Keratinocyte (primary cell): ENCODE results near the gene SHROOM4. TPM values are rescaled to one million over a fixed set of nuclear protein-coding genes. Genes with fewer than 3 reads are reported as not detected.

Experiments used
- DNase-seq: peaks from one replicate; pipeline ENCODE4 v3.0.0-alpha.2; 2011; ENCODE audit warnings: low read depth, missing footprints, low spot score
- FAIRE-seq: peaks from 2 replicates; lab custom pipeline; 2011; peaks lifted over from hg19 to GRCh38; lab: Jason Lieb, UNC
- H2AFZ ChIP-seq: 2 replicates; pipeline ENCODE4 v1.6.0; 2012; ENCODE audit warnings: low read length, control low read depth, inconsistent platforms; ENCODE audit not compliant: control insufficient read depth
- H3K27ac ChIP-seq: 2 replicates; pipeline ENCODE4 v1.5.1; 2011; ENCODE audit warnings: low read length; ENCODE audit not compliant: control insufficient read depth, insufficient read depth
- H3K27me3 ChIP-seq: 3 replicates; pipeline ENCODE4 v1.6.0; 2011; ENCODE audit warnings: low read length; ENCODE audit not compliant: control insufficient read depth, insufficient read depth; ENCODE audit errors: extremely low read depth
- H3K36me3 ChIP-seq, 2 experiments: 2 replicates in 1 of 2; 3 replicates in 1 of 2; pipeline ENCODE4 v1.5.1; 2011; ENCODE audit warnings: low read length in 2 of 2, mild to moderate bottlenecking in 1 of 2; ENCODE audit not compliant: control insufficient read depth in 2 of 2, insufficient read depth in 2 of 2; ENCODE audit errors: extremely low read depth in 1 of 2
- H3K4me1 ChIP-seq: 3 replicates; pipeline ENCODE4 v1.5.1; 2011; ENCODE audit warnings: low read length; ENCODE audit not compliant: control insufficient read depth, insufficient read depth; ENCODE audit errors: extremely low read depth
- H3K4me2 ChIP-seq: 3 replicates; pipeline ENCODE4 v1.6.0; 2011; ENCODE audit warnings: low read depth, low read length; ENCODE audit not compliant: control insufficient read depth, insufficient read depth; ENCODE audit errors: extremely low read depth
- H3K4me3 ChIP-seq, 3 experiments: fragments of 200-600 bp in 1 of 3; sonication (generic) in 1 of 3; 2 replicates in 2 of 3; 3 replicates in 1 of 3; pipeline ENCODE4 v1.5.1; 2011 to 2016; ENCODE audit warnings: low read length in 3 of 3, mild to moderate bottlenecking in 3 of 3, control low read depth in 2 of 3, inconsistent platforms in 1 of 3, low read depth in 1 of 3, mixed read lengths in 1 of 3, mixed run types in 1 of 3, moderate library complexity in 1 of 3; ENCODE audit not compliant: control insufficient read depth in 2 of 3, insufficient read depth in 2 of 3; ENCODE audit errors: extremely low read depth in 1 of 3
- H3K79me2 ChIP-seq: 2 replicates; pipeline ENCODE4 v1.6.0; 2012; ENCODE audit warnings: low read length; ENCODE audit not compliant: control insufficient read depth, insufficient read depth
- H3K9ac ChIP-seq: 3 replicates; pipeline ENCODE4 v1.6.0; 2011; ENCODE audit warnings: low read length; ENCODE audit not compliant: control insufficient read depth, insufficient read depth; ENCODE audit errors: extremely low read depth
- H3K9me1 ChIP-seq: 3 replicates; pipeline ENCODE4 v1.6.0; 2011; ENCODE audit warnings: low read length; ENCODE audit not compliant: control insufficient read depth, insufficient read depth; ENCODE audit errors: extremely low read depth
- H3K9me3 ChIP-seq: 2 replicates; pipeline ENCODE4 v1.5.1; 2012; ENCODE audit warnings: low read depth, low read length; ENCODE audit not compliant: control insufficient read depth
- H4K20me1 ChIP-seq: 3 replicates; pipeline ENCODE4 v1.6.0; 2011; ENCODE audit warnings: low read length; ENCODE audit not compliant: control insufficient read depth, insufficient read depth; ENCODE audit errors: extremely low read depth
- CTCF ChIP-seq, 3 experiments: IDR thresholded peaks in 1 of 3; conservative IDR thresholded peaks in 1 of 3; optimal IDR thresholded peaks in 1 of 3; 2 replicates in 2 of 3; 3 replicates in 1 of 3; pipeline versions ENCODE3 to v1.5.1; 2011; ENCODE audit warnings: low read length in 3 of 3, mild to moderate bottlenecking in 3 of 3, moderate library complexity in 2 of 3, control low read depth in 1 of 3, inconsistent platforms in 1 of 3; ENCODE audit not compliant: insufficient read depth in 2 of 3; ENCODE audit errors: extremely low read depth in 1 of 3
- EZH2 ChIP-seq: IDR thresholded peaks from one replicate; pipeline ENCODE4 v1.6.1; 2012; ENCODE audit warnings: inconsistent platforms, mild to moderate bottlenecking, low read length, moderate library complexity
- dilution Hi-C: fragments of 300-500 bp; cut with MboI; formaldehyde crosslinking; loops from one replicate; pipeline ENCODE4 v1.7.0; 2020; ENCODE audit warnings: low sequenced_read_pairs; ENCODE audit not compliant: extremely low pct_ligation_motif_present
- polyA plus RNA-seq, 5 experiments: library from polyadenylated mRNA; depleted of rRNA in 3 of 5; stranded (reverse) in 3 of 5; stranded (forward) in 1 of 5; unstranded in 1 of 5; fragments of >200 nt; gene quantifications; 1 replicate in 1 of 5; 2 replicates in 3 of 5; 3 replicates in 1 of 5; pipeline versions ENCODE4 v1.2.1 to v1.2.3, GENCODE V29; 2011 to 2012; ENCODE audit warnings: missing spikeins in 2 of 5, low read depth in 1 of 5, low replicate concordance in 1 of 5

Gene SHROOM4
- polyA plus RNA-seq, 1 donor (not counting 4 experiments of a cell fraction or from before 2014, with no cell fraction given), result 0.50 TPM

- Histone ChIP-seq H4K20me1 (no peaks in the 10 kb centered on the region), H2AFZ (no peak overlapping the region), H3K36me3 (no peaks in the 10 kb centered on the region), H3K27ac (no peak overlapping the region), H3K27me3 (no peaks in the 10 kb centered on the region), H3K9me1 (no peaks in the 10 kb centered on the region), H3K9me3 (no peaks in the 10 kb centered on the region), H3K4me1 (peaks cover 10% of the 10 kb centered on the region), H3K4me3 (no peak overlapping the region), H3K9ac (no peak overlapping the region), H3K79me2 (no peaks in the 10 kb centered on the region), H3K4me2 (no peak overlapping the region)
- dilution Hi-C loops, result no loop called here
- DNase-seq, result no peak
- TF ChIP-seq CTCF (optimal IDR thresholded peaks at IDR 0.05 in 1 of 3, IDR thresholded peaks at IDR 0.05 in 1 of 3, conservative IDR thresholded peaks at IDR 0.05 in 1 of 3; ENCODE audit: extremely low read depth in 1 of 3, insufficient read depth in 2 of 3, low read length in 3 of 3) (no peak), EZH2 (no peak)
- no peak for FAIRE-seq
Observed at GRCh38 chrX:50644496-50644895, 169.5 kb downstream of the SHROOM4 start.

GRCh38 chrX:50643525-50644137, 170.4 kb downstream of the SHROOM4 start:
- Histone ChIP-seq H4K20me1 (no peaks in the 10 kb centered on the region), H3K27ac (no peak overlapping the region), H3K27me3 (no peaks in the 10 kb centered on the region), H2AFZ (no peak overlapping the region), H3K9ac (no peak overlapping the region), H3K4me2 (no peak overlapping the region), H3K4me1 (peaks cover 9% of the 10 kb centered on the region), H3K4me3 (no peak overlapping the region), H3K9me3 (no peaks in the 10 kb centered on the region), H3K36me3 (no peaks in the 10 kb centered on the region), H3K9me1 (no peaks in the 10 kb centered on the region), H3K79me2 (no peaks in the 10 kb centered on the region)
- FAIRE-seq (no peak), DNase-seq (no peak)
- dilution Hi-C loops, result no loop called here
- TF ChIP-seq EZH2 (no peak), CTCF (optimal IDR thresholded peaks at IDR 0.05 in 1 of 3, IDR thresholded peaks at IDR 0.05 in 1 of 3, conservative IDR thresholded peaks at IDR 0.05 in 1 of 3; ENCODE audit: extremely low read depth in 1 of 3, insufficient read depth in 2 of 3, low read length in 3 of 3) (no peak)
